GM18517 (cell line): ENCODE data around the gene ADRM1.
A peak's percentile ranks its signal among the peaks of the same experiment; 100 is the strongest.

ENCODE experiments used
- ATAC-seq: cut with Tn5 transposase; IDR thresholded peaks from one replicate; pipeline ENCODE4 v1.9.1; 2021; ENCODE audit warnings: mild to moderate bottlenecking, moderate library complexity; ENCODE audit not compliant: unreplicated experiment

The ADRM1 gene

DNA sequence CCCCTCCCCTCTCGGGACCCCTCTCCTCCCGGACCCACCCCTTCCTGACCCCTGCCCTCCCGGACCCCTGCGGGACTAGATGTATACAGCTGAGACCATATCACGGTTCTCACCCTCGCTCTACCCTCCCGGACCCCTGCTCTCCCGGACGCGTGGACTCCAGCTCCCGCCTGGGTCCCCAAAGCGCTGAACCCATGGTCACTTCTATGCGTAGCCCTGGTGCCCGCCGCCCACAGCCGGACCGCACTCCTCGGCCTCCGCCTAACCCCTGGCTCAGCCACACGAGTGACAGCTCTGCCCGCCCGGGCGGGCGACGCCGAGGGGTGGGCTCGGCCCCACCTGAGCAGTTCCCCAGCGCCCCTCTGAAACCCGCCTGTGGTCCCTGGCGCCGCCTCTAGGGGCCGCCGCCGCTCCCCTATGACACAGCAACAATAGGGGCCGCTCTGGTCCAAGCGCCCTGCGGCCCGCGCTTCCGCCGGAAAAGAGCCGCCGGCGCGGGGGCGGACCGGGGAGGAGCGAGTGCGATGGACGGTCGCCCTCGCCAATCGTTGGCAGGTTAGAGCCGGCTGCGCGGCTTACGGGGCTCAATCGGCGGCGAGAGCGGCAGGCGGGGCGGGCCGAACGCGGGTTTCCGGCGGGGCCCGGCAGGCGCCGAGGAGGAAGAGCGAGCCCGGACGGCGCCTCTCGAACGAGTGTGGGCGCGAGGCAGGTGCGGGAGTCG is at the start of gene ADRM1:
Gene ADRM1 (plus strand): TSS at position 657 of the 721 bp plus-strand sequence. CDS start 572 bp downstream, outside the sequence.
- peak; percentile 84 for ATAC-seq

- ATAC-seq = no peak
These were observed 49.4 kb upstream of the ADRM1 start for GRCh38 chr20:62253398-62253797.

DNA sequence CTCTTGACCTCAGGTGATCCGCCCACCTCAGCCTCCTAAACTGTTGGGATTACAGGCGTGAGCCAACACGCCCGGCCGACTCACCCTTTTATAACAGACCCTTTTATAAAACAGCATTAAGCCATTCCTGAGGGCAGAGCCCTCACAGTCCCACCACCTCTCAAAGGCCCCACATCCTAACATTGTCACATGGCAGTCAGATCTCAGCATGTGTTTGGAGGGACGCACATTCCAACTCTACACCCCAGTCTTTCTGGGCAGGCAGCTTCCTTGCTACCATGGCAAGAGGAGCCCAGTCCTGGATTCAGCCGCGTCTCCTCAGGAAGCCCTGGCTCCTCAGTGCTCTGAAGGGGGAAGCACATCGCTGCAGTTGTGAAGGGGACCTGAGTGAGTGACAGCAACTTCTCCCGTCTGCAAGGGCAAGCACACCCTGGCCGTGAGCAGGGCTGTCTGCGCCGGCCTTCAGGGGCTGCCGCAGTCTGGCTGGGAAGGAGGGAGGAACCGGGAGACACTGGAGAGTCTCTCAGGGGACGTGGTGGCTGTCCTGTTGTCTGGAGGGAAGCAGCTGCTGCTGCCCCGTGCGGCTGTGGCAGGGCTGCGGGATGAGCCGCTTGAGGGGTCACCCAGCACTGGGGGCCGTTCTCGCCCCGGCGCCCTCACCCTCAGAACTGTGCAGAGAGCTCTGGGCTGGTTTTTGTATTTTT is 48.6 kb upstream of the ADRM1 start:
- no peak for ATAC-seq

DNA sequence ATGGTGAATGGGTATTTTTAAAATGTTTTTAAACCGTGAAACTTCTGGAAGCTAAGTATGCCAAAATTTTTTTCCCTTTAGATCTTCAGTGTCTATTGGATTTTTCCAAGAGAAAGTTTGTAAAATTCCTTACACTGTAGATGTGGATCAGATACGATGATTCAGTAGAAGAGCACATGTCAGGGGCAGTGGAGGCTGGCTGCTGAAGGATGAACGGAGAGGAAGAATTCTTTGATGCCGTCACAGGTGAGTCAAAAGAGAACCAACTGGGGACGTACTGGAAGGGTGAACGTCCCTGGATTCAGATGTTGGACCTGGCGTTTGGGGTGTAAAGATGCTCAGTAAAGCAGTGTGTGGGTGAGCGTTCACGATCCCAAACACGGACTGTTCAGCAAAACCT is 46.8 kb upstream of the ADRM1 start:
- ATAC-seq = no peak

GRCh38 chr20:62258499-62259293 is 44.1 kb upstream of the ADRM1 start:
- ATAC-seq = no peak

DNA sequence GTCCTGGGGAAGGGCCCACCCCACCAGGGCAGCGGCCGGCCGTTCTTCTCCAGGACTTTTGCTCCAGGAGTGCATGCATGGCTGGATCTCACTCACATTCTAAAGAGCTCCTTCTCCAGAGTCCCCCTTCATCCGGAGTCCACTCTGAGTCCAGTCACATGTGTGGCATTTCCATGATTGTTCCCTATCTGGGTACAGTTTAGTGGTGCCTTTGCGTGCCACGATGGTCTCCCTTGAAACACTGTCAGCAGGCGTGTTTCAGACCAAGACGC is 43.6 kb upstream of the ADRM1 start:
- no peak for ATAC-seq

DNA sequence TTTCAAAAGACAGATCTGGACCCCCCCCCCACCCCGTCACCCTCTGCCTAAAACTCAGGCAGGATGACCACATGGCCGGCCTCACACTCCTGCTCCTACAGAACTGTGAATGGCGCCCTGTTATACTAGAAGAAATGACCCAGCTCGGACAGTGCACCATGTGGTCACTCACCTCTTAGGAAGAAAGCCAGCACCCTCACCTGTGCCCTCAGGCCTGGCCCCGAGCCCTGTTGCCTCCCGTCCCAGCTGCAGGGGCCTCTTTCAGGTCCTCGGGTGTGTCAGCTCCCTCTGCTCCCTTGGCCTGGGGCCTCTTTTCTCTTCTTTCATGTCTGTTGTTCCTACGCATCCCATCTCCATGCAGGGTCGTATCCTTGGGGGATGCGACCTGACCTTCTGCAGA is 40.7 kb upstream of the ADRM1 start:
- no peak for ATAC-seq

GRCh38 chr20:62263396-62263795 is 39.4 kb upstream of the ADRM1 start:
- ATAC-seq = no peak

- ATAC-seq = no peak
These were observed 37.4 kb upstream of the ADRM1 start for GRCh38 chr20:62265365-62265764.

- no peak for ATAC-seq
These were observed 36.5 kb upstream of the ADRM1 start for GRCh38 chr20:62266340-62266739.

- ATAC-seq = no peak
These were observed 35.9 kb upstream of the ADRM1 start for GRCh38 chr20:62266851-62267250.

DNA sequence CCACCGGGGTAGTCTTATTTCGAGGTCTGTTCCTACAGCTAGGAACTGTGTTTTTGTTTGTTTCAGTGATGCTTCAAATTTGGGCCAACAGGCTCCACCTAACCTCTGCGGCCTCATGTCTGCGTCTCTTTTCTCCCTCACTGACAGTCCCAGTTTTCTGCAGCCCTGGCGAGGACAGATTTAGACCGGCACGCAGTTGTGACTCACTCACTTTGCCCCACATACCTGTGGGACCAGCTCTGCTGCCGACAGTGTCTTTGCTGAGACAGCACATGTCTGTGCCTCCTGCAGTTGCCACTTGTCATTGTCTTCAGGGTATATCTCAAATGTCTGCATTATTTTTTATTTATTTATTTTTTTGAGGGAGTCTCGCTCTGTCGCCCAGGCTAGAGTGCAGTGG is 35.3 kb upstream of the ADRM1 start:
- ATAC-seq = no peak

- no peak for ATAC-seq
These were observed 34.4 kb upstream of the ADRM1 start for GRCh38 chr20:62268228-62268900.

DNA sequence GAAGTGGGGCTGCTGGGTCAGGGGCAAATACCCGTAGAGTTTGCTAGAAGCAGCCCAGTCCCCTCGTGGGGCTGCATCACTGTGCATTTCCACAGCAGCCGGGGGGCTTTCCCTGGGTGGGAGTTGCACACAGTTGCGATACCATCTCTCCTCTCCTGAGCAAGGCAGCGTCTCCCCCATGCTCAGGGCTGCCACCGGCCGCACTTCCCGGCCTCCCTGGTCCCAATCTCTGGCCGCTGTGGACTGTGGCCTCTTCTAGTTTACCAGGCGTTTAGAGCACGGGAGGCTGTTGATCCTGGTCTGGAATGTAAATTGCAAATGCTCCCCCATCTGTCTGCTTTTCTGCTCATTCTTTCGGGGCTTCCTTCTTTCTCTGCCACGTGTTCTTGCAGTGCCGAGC is 33.4 kb upstream of the ADRM1 start:
- ATAC-seq = no peak

GRCh38 chr20:62269871-62270270 is 32.9 kb upstream of the ADRM1 start:
- ATAC-seq = no peak

DNA sequence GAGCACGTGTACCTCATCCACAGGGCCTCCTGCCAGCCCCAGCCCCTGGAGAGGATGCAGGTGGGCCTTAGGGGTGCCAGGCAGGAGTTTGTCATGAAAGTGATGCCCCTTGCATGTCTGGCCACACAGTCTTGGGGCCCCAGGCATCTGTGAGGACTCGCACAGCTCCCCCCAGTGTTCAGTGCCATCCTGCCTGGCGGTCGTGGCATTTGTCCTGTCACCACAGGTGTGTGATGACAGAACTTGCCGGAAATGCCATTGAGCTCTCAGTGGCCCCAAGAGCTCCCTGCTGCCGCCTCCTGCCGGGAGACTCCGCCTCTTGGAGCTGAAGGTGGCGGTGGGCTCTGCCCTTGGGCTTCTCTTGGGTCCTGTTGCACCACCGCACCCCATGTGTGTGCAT is 30.6 kb upstream of the ADRM1 start:
- ATAC-seq = no peak

GRCh38 chr20:62273416-62273815 is 29.4 kb upstream of the ADRM1 start:
- ATAC-seq = no peak

DNA sequence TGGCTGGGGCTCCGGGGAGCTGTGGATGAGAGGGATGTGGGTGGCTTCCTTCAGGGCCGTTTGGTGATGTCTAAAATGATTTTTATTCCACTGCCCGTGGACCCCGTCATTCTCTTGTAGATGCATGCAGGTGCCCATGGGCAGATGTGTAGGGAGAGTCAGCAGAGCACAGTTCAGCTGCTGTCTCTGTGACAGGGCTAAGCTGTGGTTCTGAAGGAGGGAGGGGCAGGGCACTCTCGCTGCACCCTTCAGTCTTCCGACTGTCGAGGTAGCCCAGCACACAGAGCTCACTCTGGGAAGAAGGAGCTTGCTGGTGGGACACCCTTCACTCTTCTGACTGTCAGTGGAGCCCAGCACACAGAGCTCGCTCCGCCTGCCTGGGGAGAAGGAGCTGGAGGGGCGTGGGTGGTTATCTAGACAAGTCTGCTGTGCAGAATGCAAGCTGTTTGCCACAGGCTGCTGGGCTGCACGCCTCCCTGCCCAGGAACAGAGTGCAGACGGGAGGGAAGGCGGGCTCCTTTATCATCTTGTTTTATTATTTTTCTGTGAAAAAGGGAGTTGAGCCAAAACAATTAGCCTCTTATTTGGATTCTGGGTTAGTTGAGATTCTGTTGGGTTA is 28.4 kb upstream of the ADRM1 start:
- no peak for ATAC-seq

DNA sequence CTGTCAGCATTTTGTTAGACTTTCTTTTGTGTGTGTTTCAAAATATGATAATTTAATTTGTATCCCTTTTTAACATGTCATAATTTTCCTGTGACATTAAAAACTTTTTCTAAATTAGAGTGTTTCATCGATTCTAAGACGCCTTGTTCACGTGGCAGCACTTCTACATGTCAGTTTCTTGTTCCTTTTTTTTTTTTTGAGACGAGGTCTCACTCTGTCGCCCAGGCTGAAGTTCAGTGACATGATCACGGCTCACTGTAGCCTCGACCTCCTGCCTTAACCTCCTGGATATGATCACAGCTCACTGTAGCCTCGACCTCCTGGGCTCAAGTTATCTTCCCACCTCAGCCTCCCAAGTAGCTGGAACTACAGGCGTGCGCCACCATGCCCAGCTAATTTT is 27.6 kb upstream of the ADRM1 start:
- ATAC-seq = no peak

GRCh38 chr20:62276439-62276838 is 26.4 kb upstream of the ADRM1 start:
- no peak for ATAC-seq

- ATAC-seq = no peak
These were observed 25.5 kb upstream of the ADRM1 start for GRCh38 chr20:62277253-62277652.
